HG03565 (cell line): ENCODE measurements around the gene LIN52.
"Not testable (repeated sequence)": the region's sequence is repeated elsewhere in the genome, so short reads cannot be mapped to it uniquely, and the experiment has no call there.

Experiments used
- ATAC-seq: cut with Tn5 transposase; IDR thresholded peaks from one replicate; pipeline ENCODE4 v1.9.1; 2021; ENCODE audit warnings: mild to moderate bottlenecking, moderate library complexity; ENCODE audit not compliant: unreplicated experiment

LIN52 gene

GRCh38 chr14:74105381-74105780, 20.6 kb downstream of the LIN52 start:
- no peak for ATAC-seq

DNA sequence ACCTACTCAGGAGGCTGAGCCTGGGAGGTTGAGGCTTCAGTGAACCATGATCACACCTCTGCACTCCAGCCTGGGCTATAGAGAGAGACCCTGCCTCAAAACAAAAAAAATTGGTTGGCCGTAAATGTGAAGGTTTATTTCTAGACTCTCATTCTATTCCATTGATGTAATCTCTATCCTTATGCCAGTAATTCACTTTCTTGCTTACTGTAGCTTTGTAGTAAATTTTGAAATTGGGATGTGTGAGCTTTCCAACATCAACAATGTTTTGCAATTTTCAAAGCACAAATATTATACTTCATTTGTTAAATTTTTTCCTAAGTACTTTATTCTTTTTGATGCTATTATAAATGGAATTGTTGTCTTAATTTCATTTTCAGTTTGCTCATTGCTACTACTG, 24.6 kb downstream of the LIN52 start:
- no peak for ATAC-seq

DNA sequence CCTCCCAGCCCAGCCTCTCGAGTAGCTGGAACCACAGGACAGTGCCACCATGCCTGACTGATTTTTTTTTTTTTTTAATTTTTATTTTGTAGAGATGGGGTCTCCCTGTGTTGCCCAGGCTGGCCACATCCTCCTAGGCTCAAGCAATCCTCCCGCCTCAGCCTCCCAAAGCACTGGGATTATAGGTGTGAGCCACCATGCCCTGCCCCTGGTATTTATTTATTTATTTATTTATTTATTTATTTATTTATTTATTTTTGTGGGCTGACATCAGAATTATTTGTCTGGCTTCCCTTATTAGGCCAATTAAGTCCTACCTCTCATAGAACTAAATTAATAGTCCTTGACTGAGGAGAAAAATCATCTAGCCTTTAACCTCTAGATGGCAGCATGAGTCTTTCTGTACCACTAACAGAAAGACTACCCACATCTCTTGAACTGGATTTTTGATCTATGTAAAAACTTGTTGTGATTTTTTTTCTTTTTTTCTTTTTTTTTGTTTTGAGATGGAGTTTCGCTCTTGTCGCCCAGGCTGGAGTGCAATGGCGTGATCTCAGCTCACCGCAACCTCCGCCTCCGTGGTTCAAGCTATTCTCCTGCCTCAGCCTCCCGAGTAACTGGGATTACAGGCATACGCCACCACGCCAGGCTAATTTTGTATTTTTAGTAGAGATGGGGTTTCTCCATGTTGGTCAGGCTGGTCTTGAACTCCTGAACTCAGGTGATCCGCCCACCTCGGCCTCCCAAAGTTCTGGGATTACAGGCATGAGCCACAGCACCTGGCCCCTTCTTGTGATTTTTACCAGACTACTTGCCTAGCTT, 26.9 kb downstream of the LIN52 start:
- not testable (repeated sequence) for ATAC-seq

- ATAC-seq, result not testable (repeated sequence)
Measured at GRCh38 chr14:74125487-74125886, 40.7 kb downstream of the LIN52 start.

DNA sequence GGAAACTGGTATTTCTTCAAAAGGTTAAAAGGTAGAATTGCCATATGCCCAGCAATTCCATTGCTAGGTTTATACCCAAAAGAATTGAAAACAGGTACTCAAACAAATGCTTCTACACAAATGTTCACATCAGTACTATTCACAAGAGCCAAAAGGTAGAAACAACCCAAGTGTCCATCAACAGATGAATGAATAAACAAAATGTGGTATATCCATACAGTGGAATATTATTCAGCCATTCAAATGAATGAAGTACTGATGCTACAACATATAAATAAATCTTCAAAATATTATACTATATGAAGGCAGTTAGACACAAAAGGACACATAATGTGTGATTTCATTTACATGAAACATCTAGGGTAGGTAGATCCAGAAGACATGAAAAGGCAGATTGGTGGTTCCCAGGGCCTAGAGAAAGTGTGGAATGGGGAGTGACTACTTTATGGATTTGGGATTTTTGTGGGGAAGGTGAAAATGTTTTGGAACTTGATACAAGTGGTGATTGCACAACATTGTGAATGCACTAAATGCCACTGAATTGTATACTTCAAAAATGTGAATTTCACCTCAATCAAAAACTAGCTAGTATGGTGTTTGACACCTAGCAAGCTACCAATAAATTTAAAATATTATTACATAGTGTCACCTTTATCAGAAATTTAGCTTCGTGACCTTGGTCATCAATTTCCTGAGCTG, 41.7 kb downstream of the LIN52 start:
- ATAC-seq, result no peak

DNA sequence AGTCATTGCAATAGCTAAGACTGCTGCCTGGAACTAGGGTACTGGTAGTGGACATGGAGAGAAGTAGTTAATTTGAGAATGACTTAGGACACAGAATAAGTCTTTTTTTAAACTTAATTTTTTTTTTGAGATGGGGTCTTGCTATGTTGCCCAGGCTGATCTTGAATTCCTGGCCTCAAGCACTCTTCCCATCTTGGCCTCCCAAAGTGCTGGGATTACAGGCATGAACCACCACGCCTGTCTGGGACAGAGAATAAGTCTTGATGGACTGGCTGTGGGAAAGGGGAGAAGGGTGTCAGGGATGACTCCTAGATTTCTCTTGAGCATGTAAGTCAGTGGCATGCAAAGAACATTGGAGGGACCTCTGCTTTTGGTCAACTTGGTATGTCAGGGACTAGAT, 42.9 kb downstream of the LIN52 start:
- ATAC-seq, result no peak

GRCh38 chr14:74133833-74134481, 49.2 kb downstream of the LIN52 start:
- ATAC-seq, result no peak

GRCh38 chr14:74134484-74134883, 49.7 kb downstream of the LIN52 start:
- ATAC-seq, result no peak

- no peak for ATAC-seq
Measured at GRCh38 chr14:74135426-74135825, 50.7 kb downstream of the LIN52 start.

- no peak for ATAC-seq
Measured at GRCh38 chr14:74140374-74140850, 55.7 kb downstream of the LIN52 start.

DNA sequence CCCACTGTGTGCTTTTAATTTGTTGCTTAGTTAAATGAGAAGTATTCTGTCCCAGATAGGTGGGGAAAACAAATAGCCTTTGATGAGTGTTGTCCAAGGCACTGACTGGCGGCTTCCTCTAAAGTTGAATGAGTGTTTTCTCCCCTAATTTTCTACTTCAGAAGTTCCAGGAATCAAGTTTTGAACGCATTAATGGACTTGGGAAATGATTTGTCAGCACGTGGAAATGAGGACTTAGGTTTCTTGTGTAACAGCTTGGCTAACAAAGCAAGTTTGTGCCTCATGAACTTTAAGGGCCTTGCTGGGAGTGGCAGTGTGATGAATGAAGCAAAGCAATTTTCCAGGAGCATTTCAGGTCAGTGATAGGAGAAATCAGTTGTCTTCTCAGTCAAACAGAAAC, 56.9 kb downstream of the LIN52 start:
- no peak for ATAC-seq

DNA sequence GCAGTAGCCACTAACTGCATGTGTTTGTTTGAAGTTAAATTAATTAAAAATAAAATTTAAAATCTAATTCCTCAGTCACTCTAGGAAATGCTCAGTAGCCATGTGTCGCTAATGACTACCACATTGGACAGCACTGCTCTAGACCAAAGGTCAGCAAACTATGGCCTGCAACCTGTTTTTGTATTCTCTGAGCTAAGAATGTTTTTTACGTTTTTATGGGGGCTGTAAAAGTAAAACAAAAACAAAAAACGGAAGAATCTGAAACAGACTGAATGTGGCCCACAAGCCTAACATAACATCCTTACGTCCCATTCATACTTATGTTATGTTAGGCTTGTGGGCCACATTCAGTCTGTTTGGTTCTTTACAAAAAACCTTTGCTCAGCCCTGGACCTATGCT, 57.8 kb downstream of the LIN52 start:
- no peak for ATAC-seq

- no peak for ATAC-seq
Measured at GRCh38 chr14:74144789-74145188, 60.0 kb downstream of the LIN52 start.

DNA sequence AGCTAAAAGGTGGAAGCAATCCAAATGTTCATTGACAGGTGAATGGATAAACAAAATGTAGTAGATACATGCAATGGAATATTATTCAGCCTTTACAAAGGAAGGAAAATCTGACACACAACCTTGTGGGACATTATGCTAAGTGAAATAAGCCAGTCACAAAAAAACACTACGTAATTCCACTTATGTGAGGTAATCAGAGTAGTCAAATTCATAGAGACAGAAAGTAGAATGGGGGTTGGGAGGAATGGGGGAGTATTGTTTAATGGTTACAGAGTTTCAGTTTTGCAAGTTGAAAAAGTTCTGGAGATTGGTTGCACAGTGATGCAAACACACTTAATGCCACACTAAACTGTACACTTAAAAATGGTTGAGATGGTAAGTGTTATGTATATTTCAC, 62.8 kb downstream of the LIN52 start:
- no peak for ATAC-seq

- ATAC-seq, result no peak
Measured at GRCh38 chr14:74148705-74149104, 63.9 kb downstream of the LIN52 start.

- no peak for ATAC-seq
Measured at GRCh38 chr14:74155287-74155686, 70.5 kb downstream of the LIN52 start.

- ATAC-seq, result no peak
Measured at GRCh38 chr14:74155749-74156148, 71.0 kb downstream of the LIN52 start.

DNA sequence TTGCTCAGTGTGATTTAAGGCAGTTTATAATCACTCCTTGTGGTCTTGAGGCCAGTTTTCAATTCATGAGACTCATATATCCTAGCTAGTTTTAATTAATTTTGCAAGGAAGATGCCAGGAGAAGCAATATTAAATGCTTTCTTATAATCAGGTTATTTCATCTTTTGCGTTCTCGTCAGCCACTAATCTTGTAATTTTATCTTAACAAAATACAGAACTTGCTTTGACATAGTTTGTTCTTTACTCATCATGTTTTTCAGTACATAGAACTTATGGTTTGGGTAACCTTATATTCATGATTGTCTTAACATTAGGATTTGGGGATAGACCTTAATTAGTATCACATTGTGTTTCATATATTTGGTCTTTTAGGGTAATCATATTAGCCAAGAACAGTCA, 76.0 kb downstream of the LIN52 start:
- ATAC-seq, result no peak

GRCh38 chr14:74161526-74162158, 76.9 kb downstream of the LIN52 start:
- ATAC-seq, result no peak

GRCh38 chr14:74169906-74170305, 85.2 kb downstream of the LIN52 start:
- ATAC-seq, result no peak

GRCh38 chr14:74176400-74176793, 91.6 kb downstream of the LIN52 start:
- ATAC-seq, result no peak
